GM12878 (cell line): Measurements from ENCODE around the gene TRIM40. TPM values are rescaled to one million over a fixed set of nuclear protein-coding genes. Genes with fewer than 3 reads are reported as not detected.

ENCODE experiments used
- ATAC-seq: fragments of 200-7000 bp; cut with Tn5 transposase; 3 replicates; pipeline ENCODE4 v1.9.1; 2020; ENCODE audit warnings: mild to moderate bottlenecking, moderate library complexity
- BruUV-seq: library from RNA; stranded (reverse); fragments of 400-500 nt; replicated peaks from 2 replicates; lab custom pipeline; 2021; lab: Mats Ljungman, UMichigan
- CTCF ChIA-PET: fragments of 300-600 bp; sonication (Branson Sonifier 250); formaldehyde crosslinking; extraction: SDS; loops from one replicate; lab custom pipeline; 2021; ENCODE audit warnings: inconsistent platforms; lab: Yijun Ruan, JAX
- POLR2A ChIA-PET: fragments of 350-600 bp; formaldehyde crosslinking; extraction: SDS; loops from one replicate; lab custom pipeline; 2021; ENCODE audit warnings: inconsistent platforms; lab: Charles Lee
- RAD21 ChIA-PET: fragments of 300-600 bp; sonication (Branson Sonifier 250); formaldehyde crosslinking; loops from one replicate; lab custom pipeline; 2023; ENCODE audit warnings: antibody characterized with exemption; ENCODE audit not compliant: unreplicated experiment; lab: Charles Lee
- SMC1A ChIA-PET: fragments of 300-600 bp; sonication (Branson Sonifier 250); formaldehyde crosslinking; loops from one replicate; lab custom pipeline; 2023; ENCODE audit not compliant: unreplicated experiment, uncharacterized antibody; lab: Charles Lee
- DNase-seq: peaks from one replicate; pipeline ENCODE4 v3.0.0-alpha.2; 2011; ENCODE audit warnings: low read depth, low spot score
- FAIRE-seq: peaks from 3 replicates; lab custom pipeline; 2011; peaks lifted over from hg19 to GRCh38; lab: Jason Lieb, UNC
- H2AFZ ChIP-seq: 2 replicates; pipeline ENCODE4 v1.6.0; 2011; ENCODE audit warnings: low read depth, low read length, control low read depth; ENCODE audit not compliant: control insufficient read depth
- H3K27ac ChIP-seq: 2 replicates; pipeline ENCODE4 v1.5.1; 2011; ENCODE audit warnings: control low read depth; ENCODE audit not compliant: control insufficient read depth, insufficient read depth
- H3K27me3 ChIP-seq, 2 experiments: replicated peaks in 1 of 2; 2 replicates each; pipeline versions ENCODE4 v1.6.0 to v1.6.1; 2011; ENCODE audit warnings: low read length in 1 of 2; ENCODE audit not compliant: control insufficient read depth in 2 of 2, insufficient read depth in 2 of 2
- H3K36me3 ChIP-seq, 2 experiments: 2 replicates each; pipeline ENCODE4 v1.5.1; 2011; ENCODE audit warnings: low read length in 1 of 2; ENCODE audit not compliant: control insufficient read depth in 2 of 2, insufficient read depth in 2 of 2
- H3K4me1 ChIP-seq: 2 replicates; pipeline ENCODE4 v1.6.1; 2011; ENCODE audit warnings: mild to moderate bottlenecking, low read length, moderate library complexity, mixed read lengths; ENCODE audit not compliant: control insufficient read depth, insufficient read depth
- H3K4me2 ChIP-seq: 2 replicates; pipeline ENCODE4 v1.6.0; 2011; ENCODE audit warnings: control low read depth; ENCODE audit not compliant: control insufficient read depth, insufficient read depth
- H3K4me3 ChIP-seq: fragments of 200-600 bp; sonication (generic); 2 replicates; pipeline ENCODE4 v1.5.1; 2016
- H3K79me2 ChIP-seq: 2 replicates; pipeline ENCODE4 v1.6.0; 2011; ENCODE audit warnings: low read length; ENCODE audit not compliant: control insufficient read depth, insufficient read depth
- H3K9ac ChIP-seq: 2 replicates; pipeline ENCODE4 v1.8.0; 2011; ENCODE audit warnings: low read length, control low read depth, mixed read lengths; ENCODE audit not compliant: control insufficient read depth, insufficient read depth
- H3K9me3 ChIP-seq: replicated peaks from 3 replicates; pipeline ENCODE4 v1.5.1; 2011; ENCODE audit warnings: mild to moderate bottlenecking, low read length; ENCODE audit not compliant: control insufficient read depth, insufficient read depth
- H4K20me1 ChIP-seq: 2 replicates; pipeline ENCODE4 v1.6.0; 2011; ENCODE audit not compliant: control insufficient read depth, insufficient read depth
- FOXM1 ChIP-seq: IDR thresholded peaks from 2 replicates; pipeline ENCODE4 v1.6.1; 2012; ENCODE audit warnings: low read depth, mild to moderate bottlenecking, inconsistent platforms, low read length, moderate library complexity
- IKZF1 ChIP-seq: fragments of 450-650 bp; conservative IDR thresholded peaks from 2 replicates; pipeline ENCODE4 v1.6.1; 2017; ENCODE audit warnings: antibody characterized with exemption, mild to moderate bottlenecking
- IKZF2 ChIP-seq, 2 experiments: fragments of 450-650 bp; IDR thresholded peaks; 2 replicates each; pipeline ENCODE4 v1.6.1; 2017; ENCODE audit warnings: mild to moderate bottlenecking in 2 of 2, moderate library complexity in 2 of 2
- IRF4 ChIP-seq: IDR thresholded peaks from 2 replicates; pipeline ENCODE4 v1.6.1; 2011; ENCODE audit warnings: low read depth, low read length
- JUNB ChIP-seq: IDR thresholded peaks from 2 replicates; pipeline ENCODE4 v1.6.1; 2016; ENCODE audit warnings: antibody characterized with exemption, mild to moderate bottlenecking
- NFIC ChIP-seq: IDR thresholded peaks from 2 replicates; pipeline ENCODE4 v1.6.1; 2012; ENCODE audit warnings: low read depth, mild to moderate bottlenecking, inconsistent platforms, low read length, moderate library complexity
- SMAD1 ChIP-seq: fragments of 450-650 bp; IDR thresholded peaks from 2 replicates; pipeline ENCODE4 v1.6.1; 2018; ENCODE audit warnings: mild to moderate bottlenecking, low read depth; ENCODE audit not compliant: partially characterized antibody
- SMAD5 ChIP-seq: IDR thresholded peaks from 2 replicates; pipeline ENCODE4 v1.6.1; 2016; ENCODE audit warnings: antibody characterized with exemption, low read depth
- STAT3 ChIP-seq: IDR thresholded peaks from 2 replicates; pipeline ENCODE4 v1.6.1; 2011; ENCODE audit warnings: low read depth, low read length, improper control_type of control experiment
- TCF7 ChIP-seq: IDR thresholded peaks from 2 replicates; pipeline ENCODE4 v1.6.1; 2014; ENCODE audit warnings: antibody characterized with exemption, borderline replicate concordance
- USF2 ChIP-seq: IDR thresholded peaks from 2 replicates; pipeline ENCODE4 v1.6.1; 2011; ENCODE audit warnings: low read depth, low read length, improper control_type of control experiment, borderline replicate concordance
- WRNIP1 ChIP-seq: IDR thresholded peaks from 2 replicates; pipeline ENCODE4 v1.6.1; 2011; ENCODE audit warnings: low read depth, low read length, improper control_type of control experiment, borderline replicate concordance
- YY1 ChIP-seq: IDR thresholded peaks from 2 replicates; pipeline ENCODE4 v1.6.1; 2011; ENCODE audit warnings: low read depth, mild to moderate bottlenecking, low read length
- ZNF622 ChIP-seq: fragments of 450-650 bp; IDR thresholded peaks from 2 replicates; pipeline ENCODE4 v1.6.1; 2017; ENCODE audit warnings: mild to moderate bottlenecking, inconsistent platforms
- whole genome bisulfite sequencing: methylation state at CpG from one replicate; pipeline ENCODE4 v1.1.6; 2016; ENCODE audit warnings: low lambda C conversion rate; ENCODE audit not compliant: insufficient replicate concordance, insufficient coverage; ENCODE audit errors: missing lambda C conversion rate; 5-methylcytosine and 5-hydroxymethylcytosine counted together
- in situ Hi-C: fragments of 300-500 bp; cut with MboI; formaldehyde crosslinking; loops from 9 replicates; pipeline ENCODE4 v1.14.3; 2018; ENCODE audit warnings: mixed read lengths
- intact Hi-C: fragments of 100-400 bp; cut with micrococcal nuclease; formaldehyde crosslinking; loops from one replicate; pipeline ENCODE4 v1.14.2; 2022; ENCODE audit not compliant: unreplicated experiment
- polyA plus RNA-seq, 11 experiments: library from polyadenylated mRNA; depleted of rRNA in 4 of 11; unstranded in 6 of 11; stranded (reverse) in 5 of 11; fragments of >200 nt; fragmentation: Nextera tagmentation in 4 of 11; fragmentation: Illumina TruSeq in 1 of 11; extraction: Ambion mirVana in 4 of 11; extraction: Trizol in 1 of 11; gene quantifications; 1 replicate in 1 of 11; 2 replicates in 10 of 11; pipeline versions ENCODE4 v1.2.1 to v1.2.3, GENCODE V29; 2011 to 2016; ENCODE audit warnings: inconsistent platforms in 2 of 11, missing spikeins in 2 of 11, low read depth in 1 of 11
- total RNA-seq, 4 experiments: library from RNA; depleted of rRNA in 3 of 4; stranded (reverse); fragments of >200 nt in 3 of 4; fragmentation: Illumina TruSeq in 1 of 4; extraction: Trizol in 1 of 4; gene quantifications; 2 replicates each; pipeline versions ENCODE4 v1.2.1 to v1.2.3, GENCODE V29; 2013 to 2021
- TF ChIP-seq, protein P1 (sequence below): fragments of 450-650 bp; IDR thresholded peaks from 2 replicates; pipeline ENCODE4 v1.6.1; 2017; ENCODE audit warnings: mild to moderate bottlenecking, low read depth, inconsistent platforms; ENCODE audit not compliant: poor library complexity, severe bottlenecking
- TF ChIP-seq, protein P2 (sequence below): fragments of 150-350 bp; IDR thresholded peaks from 2 replicates; pipeline ENCODE4 v1.6.1; 2016; ENCODE audit warnings: low read depth, low read length
- TF ChIP-seq, protein P3 (sequence below): fragments of 450-650 bp; IDR thresholded peaks from 2 replicates; pipeline ENCODE4 v1.6.1; 2017; ENCODE audit warnings: mild to moderate bottlenecking

TRIM40 gene
- total and polyA plus RNA-seq, 10 of the 15 experiments (the other 5 are each of a cell fraction or from before 2014, with no cell fraction given), result not detected

- ChIA-PET POLR2A (no interaction called here), RAD21 (no interaction called here), CTCF (interaction anchor here (1.6 kb wide), 1 partner anchor 47 kb away, joined by 5 read pairs; no protein-coding TSS in a partner anchor), SMC1A (interaction anchor here (1.2 to 1.3 kb wide), 2 partner anchors 10 to 16 kb away, joined by 3 read pairs; no protein-coding TSS in a partner anchor)
- Histone ChIP-seq H3K36me3 (no peaks in the 10 kb centered on the region), H2AFZ (no peak overlapping the region), H3K9ac (no peak overlapping the region), H4K20me1 (no peaks in the 10 kb centered on the region), H3K9me3 (no peaks in the 10 kb centered on the region), H3K4me1 (no peaks in the 10 kb centered on the region; the same call in 1 of the 2 replicates), H3K4me2 (no peak overlapping the region), H3K27ac (no peak overlapping the region), H3K27me3 (peaks cover 0 to 1% of the 10 kb centered on the region in 2 experiments; a peak in 2 of 4 replicates), H3K4me3 (no peak overlapping the region), H3K79me2 (no peaks in the 10 kb centered on the region)
- DNase-seq, result no peak
- WGBS, result 14% methylated on average over 7 of the region's 7 CpGs
- in situ Hi-C loops (no loop called here), intact Hi-C loops (no loop called here)
- ATAC-seq, result no peak
- no TSS peak for BruUV-seq
- no peak for FAIRE-seq
- TF ChIP-seq IKZF2 (IDR thresholded peaks at IDR 0.05) (peak; percentile 40; a peak in 3 of 4 replicates), JUNB (no peak), STAT3 (no peak), TCF7 (no peak), YY1 (no peak), ZNF622 (no peak), SMAD5 (no peak), IKZF1 (peak; percentile 35; the same call in 1 of the 2 replicates), USF2 (no peak), WRNIP1 (no peak), SMAD1 (no peak), IRF4 (no peak), NFIC (peak; percentile 53; the same call in 1 of the 2 replicates), FOXM1 (no peak)
- TF ChIP-seq, protein P1, sequence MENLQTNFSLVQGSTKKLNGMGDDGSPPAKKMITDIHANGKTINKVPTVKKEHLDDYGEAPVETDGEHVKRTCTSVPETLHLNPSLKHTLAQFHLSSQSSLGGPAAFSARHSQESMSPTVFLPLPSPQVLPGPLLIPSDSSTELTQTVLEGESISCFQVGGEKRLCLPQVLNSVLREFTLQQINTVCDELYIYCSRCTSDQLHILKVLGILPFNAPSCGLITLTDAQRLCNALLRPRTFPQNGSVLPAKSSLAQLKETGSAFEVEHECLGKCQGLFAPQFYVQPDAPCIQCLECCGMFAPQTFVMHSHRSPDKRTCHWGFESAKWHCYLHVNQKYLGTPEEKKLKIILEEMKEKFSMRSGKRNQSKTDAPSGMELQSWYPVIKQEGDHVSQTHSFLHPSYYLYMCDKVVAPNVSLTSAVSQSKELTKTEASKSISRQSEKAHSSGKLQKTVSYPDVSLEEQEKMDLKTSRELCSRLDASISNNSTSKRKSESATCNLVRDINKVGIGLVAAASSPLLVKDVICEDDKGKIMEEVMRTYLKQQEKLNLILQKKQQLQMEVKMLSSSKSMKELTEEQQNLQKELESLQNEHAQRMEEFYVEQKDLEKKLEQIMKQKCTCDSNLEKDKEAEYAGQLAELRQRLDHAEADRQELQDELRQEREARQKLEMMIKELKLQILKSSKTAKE, result no peak
- TF ChIP-seq, protein P2, sequence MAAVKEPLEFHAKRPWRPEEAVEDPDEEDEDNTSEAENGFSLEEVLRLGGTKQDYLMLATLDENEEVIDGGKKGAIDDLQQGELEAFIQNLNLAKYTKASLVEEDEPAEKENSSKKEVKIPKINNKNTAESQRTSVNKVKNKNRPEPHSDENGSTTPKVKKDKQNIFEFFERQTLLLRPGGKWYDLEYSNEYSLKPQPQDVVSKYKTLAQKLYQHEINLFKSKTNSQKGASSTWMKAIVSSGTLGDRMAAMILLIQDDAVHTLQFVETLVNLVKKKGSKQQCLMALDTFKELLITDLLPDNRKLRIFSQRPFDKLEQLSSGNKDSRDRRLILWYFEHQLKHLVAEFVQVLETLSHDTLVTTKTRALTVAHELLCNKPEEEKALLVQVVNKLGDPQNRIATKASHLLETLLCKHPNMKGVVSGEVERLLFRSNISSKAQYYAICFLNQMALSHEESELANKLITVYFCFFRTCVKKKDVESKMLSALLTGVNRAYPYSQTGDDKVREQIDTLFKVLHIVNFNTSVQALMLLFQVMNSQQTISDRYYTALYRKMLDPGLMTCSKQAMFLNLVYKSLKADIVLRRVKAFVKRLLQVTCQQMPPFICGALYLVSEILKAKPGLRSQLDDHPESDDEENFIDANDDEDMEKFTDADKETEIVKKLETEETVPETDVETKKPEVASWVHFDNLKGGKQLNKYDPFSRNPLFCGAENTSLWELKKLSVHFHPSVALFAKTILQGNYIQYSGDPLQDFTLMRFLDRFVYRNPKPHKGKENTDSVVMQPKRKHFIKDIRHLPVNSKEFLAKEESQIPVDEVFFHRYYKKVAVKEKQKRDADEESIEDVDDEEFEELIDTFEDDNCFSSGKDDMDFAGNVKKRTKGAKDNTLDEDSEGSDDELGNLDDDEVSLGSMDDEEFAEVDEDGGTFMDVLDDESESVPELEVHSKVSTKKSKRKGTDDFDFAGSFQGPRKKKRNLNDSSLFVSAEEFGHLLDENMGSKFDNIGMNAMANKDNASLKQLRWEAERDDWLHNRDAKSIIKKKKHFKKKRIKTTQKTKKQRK, result no peak
- TF ChIP-seq, protein P3, sequence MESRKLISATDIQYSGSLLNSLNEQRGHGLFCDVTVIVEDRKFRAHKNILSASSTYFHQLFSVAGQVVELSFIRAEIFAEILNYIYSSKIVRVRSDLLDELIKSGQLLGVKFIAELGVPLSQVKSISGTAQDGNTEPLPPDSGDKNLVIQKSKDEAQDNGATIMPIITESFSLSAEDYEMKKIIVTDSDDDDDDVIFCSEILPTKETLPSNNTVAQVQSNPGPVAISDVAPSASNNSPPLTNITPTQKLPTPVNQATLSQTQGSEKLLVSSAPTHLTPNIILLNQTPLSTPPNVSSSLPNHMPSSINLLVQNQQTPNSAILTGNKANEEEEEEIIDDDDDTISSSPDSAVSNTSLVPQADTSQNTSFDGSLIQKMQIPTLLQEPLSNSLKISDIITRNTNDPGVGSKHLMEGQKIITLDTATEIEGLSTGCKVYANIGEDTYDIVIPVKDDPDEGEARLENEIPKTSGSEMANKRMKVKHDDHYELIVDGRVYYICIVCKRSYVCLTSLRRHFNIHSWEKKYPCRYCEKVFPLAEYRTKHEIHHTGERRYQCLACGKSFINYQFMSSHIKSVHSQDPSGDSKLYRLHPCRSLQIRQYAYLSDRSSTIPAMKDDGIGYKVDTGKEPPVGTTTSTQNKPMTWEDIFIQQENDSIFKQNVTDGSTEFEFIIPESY, result no peak
Observed at GRCh38 chr6:30149858-30150550, 14.1 kb downstream of the TRIM40 start.
